CD4-positive, alpha-beta T cell treated with Interleukin-15 for 1 hour (primary cell): ENCODE data around the gene CYP19A1.
"Not testable (repeated sequence)": the region's sequence is repeated elsewhere in the genome, so short reads cannot be mapped to it uniquely, and the experiment has no call there.

Experiments
- DNase-seq: peaks from one replicate; pipeline ENCODE4 v3.0.0-alpha.2; 2020

The CYP19A1 gene

DNA sequence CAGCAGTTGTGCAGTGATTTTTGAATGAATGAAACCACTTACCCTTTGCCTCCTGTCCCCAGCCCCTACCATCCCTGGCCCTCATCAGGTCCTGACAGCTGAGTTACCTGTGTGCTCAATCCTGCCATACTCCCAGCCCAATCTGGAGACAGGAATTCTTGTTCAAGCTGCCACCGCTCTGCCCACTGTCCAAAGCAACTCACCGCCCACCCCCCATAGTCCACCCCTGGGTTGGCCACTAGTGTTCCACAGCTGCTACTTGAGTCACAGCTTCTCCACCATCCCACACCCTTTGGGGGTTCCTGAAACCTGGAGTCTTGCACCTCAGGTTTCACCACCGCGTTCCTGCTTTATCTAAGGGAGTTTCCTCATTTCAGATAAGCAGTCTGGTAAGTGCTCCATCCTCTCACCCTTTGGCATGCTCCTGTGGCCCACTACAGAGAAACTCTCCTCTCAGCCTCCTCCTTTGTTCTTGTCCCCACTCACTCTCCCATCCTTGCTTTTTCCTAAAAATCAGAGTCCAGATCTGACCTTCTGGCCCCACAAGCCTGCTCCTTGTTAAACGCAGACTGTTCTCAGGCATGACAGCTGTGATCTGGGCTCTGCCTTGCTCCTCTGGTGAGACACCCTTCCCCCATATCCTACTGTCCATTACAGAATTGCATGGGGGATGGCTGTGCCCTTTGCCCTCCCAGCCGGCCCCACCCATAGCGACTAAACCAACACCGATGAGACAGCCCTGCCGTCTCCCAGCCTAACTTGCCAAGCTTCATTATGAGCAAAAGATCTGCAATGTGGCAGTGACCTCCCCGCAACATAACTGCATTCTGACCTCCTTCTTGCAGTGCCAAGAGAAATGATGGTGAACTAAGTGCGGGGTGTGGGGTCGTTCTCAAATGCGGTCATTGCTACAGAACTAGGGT, 50.0 kb downstream of the CYP19A1 start:
- no peak for DNase-seq

DNA sequence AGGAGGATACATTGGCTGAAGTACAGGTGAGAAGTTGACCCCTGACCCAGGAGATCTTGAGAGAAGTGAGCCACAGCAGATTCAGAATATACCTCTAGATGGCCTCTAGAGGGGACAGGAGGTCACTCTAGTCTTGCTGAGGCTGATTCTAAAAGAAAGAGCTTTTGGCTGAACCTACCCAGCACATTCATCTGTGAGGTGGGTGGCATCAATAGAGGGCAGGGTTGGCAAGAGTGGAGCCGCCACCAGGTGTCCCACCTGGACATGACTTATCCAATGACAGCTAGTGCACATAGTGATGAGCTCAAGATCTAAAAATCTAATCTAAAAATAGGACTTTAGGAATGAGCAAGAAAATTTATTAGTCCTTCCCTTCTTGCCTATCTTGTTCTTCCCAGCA, 51.6 kb downstream of the CYP19A1 start:
- DNase-seq = no peak

DNA sequence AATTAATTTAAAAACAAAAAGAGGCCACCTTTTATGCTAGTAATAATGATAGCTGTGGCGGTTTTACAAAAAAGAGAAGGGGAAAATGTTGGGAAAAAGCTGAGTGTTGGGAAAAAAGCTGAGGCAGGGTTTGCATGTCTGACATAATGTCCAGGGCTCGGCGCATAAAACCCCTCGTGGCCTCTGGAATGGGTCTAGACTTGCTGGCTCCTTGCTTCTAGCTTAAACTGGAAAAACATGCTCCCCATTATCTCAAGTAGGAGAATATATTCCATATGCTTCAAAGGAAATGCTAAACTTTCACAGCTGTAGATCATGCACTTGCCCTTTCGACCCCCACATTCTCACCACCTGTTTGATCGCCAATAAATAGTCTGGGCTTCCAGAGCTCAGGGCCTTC, 53.0 kb downstream of the CYP19A1 start:
- no peak for DNase-seq

DNA sequence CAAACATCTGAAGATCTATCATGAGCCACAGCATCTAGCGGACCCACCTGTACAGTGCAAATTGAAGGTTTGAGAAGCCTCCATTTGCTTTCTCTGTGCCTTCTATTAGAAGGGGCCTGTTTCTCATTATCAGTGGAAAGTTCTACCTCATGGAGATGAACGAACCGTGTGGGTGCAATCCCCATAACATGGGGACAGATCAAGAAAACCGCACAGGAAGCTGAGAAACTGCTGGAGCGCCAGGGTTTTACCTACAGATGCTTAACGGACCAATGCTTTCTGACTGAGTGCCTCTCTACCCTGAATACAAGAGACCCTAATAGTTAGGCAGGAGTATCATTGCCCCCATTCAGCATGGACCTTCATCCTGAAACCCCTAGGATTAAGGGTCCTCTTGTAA, 53.5 kb downstream of the CYP19A1 start:
- no peak for DNase-seq

DNA sequence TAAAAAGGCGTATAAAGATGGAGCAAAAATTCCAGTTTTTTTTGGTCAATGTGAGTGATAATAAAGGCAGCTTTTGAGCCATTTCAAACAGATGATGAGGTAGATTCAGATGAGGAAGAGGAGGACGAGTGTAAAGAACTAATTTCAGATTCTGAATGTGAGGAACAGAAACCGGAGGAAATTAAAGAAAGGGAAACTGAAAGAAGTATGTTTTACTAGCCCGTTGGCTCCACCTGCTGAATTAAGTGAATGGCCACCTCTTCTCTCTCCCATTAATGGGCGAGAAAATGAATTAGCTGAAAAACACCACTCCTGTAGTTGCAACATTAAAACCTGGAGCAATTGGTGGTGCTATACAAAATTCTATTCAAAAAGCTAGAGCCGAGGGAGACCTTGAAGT, 55.4 kb downstream of the CYP19A1 start:
- DNase-seq = no peak

DNA sequence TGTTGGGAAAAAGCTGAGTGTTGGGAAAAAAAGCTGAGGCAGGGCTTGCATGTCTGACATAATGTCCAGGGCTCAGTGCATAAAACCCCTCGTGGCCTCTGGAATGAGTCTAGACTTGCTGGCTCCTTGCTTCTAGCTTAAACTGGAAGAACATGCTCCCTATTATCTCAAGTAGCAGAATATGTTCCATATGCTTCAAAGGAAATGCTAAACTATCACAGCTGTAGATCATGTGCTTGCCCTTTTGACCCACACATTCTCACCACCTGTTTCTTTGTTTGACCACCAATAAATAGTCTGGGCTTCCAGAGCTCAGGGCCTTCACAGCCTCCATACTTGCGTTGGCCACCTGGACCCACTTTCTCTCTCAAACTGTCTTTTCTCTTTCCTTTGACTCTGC, 56.2 kb downstream of the CYP19A1 start:
- not testable (repeated sequence) for DNase-seq

DNA sequence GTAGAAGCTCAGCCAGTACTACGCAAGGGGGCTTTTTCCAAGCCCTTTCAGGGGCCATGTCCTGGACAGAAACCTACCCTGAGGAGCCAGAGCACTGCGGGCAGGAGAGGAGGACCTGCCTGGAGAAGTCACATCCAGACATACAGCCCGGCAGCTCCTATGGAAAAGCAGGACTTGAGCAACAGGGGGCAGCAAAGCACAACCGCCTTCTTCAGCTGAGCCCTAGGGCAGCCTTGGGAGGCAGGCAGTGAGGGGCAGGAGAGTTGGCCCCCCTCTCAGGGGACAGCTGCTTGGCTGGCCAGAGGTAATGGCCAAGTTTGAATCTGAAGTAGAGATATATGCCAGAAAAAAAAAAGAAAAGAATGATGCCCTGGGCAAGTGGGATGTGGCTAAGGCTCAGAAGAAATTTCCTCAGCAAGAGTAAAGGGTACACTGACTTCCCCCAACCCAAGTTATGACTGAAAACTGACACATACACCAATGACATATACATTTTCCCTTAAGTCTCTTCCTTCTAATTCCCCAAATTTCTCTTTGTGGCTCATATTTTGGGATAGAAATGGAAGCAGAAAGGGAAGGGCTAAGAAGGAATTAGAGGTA, 56.9 kb downstream of the CYP19A1 start:
- peak; percentile 25 for DNase-seq

DNA sequence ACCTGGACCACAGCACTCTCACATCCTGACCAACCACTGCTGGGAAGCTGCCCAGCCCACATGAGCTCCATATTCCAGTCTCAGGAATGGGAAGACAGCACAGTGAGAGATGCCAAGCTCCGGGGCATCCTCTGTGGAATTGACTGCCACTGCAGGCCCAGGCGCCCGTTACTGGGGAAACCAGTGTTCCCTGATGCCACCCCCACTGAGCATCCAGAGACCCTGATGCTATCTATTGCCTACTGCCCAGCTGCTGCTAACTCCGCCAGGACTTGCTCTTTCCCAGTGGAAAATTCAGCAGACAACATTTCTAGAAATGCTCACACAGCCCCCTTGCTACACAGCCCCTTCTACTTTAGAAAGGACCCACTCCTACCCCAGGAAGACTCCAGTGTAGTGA, 57.6 kb downstream of the CYP19A1 start:
- DNase-seq = no peak

DNA sequence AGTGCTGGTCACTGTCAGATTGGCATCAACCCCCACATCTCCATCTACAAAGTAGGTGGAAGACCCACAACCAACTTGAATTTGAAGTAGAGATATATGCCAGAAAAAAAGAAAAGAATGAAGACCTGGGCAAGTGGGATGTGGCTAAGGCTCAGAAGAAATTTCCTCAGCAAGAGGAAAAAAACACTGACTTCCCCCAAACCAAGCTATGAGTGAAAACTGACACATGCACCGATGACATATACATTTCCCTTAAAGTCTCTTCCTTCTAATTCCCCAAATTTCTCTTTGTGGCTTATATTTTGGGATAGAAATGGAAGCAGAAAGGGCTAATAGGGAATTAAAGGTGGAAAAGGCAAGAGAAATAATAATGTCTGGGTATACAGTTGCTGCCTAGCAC, 59.0 kb downstream of the CYP19A1 start:
- DNase-seq = no peak

DNA sequence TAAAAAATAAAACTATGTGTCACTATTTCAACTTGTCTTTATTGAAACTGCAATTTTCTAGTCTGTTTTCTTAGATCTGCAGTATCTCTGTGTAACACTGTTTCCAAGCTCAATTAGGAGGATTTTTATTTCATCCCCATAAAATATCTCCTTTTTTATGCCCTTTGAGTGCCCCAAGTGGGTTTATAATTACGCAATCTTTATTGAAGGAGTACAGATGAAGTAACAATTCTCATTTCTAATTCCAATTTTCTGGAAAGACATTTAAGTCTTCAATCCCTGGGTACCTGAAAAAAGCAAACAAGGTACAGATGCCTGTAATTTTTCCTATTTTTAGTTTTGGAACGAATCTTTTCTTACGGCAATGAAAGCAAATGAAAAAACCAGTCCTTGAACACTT, 61.3 kb downstream of the CYP19A1 start:
- DNase-seq = no peak

DNA sequence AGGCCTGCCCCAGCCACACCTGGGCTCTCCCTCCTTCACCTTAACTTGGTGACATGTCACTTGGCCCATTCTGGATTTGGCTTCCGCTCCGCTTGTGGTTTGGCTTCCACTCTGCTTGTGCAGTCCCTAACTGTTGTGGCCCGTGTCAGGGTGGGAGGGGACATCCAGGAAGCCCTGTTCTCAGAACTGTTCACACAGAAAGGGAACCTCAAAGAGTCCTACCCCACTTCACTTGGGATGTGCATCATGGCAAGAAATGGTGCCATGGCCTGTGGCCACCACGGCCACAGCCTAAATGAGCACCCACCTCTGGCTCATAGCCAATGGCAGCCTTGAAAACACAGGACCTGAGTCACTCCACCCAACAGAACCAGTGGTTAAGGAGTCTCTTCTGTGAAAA, 63.4 kb downstream of the CYP19A1 start:
- DNase-seq = no peak

DNA sequence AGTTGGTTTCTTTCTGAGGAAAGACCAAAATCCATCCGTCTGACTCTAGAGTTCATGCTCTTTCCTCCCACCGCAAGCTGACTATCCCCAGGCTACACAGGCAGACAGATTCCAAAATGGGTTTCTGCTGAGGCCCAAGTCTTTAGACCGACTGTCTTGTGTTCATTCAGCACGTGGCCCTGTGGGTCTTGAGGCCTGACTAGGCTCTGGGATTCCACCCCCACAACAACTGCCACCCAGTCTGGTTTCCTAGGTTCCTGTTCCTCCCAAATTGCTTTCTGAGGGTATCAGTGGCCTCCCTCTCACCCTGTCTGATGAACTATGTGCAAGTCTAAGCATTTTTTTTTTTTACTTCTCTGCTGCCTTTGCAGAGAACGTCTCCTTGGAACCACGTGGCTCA, 67.7 kb downstream of the CYP19A1 start:
- no peak for DNase-seq

DNA sequence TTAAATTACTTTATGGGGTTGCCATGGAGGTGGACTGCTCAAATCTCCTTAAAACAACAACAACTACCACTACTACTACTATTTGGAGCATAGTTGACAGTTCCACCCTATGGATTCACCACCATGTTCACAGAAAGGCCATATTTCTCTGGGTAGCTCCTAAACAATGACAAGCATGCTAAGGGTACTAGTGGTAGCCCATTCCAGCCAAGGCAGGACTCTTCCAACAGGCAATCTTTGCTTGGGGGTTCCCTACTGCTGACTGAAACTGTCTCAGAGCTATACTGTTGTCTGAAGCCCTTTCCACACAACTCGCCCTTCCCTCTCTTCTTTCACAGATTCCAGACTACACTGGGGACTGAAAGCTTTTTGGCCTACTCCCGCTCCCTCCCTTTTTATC, 68.9 kb downstream of the CYP19A1 start:
- no peak for DNase-seq

DNA sequence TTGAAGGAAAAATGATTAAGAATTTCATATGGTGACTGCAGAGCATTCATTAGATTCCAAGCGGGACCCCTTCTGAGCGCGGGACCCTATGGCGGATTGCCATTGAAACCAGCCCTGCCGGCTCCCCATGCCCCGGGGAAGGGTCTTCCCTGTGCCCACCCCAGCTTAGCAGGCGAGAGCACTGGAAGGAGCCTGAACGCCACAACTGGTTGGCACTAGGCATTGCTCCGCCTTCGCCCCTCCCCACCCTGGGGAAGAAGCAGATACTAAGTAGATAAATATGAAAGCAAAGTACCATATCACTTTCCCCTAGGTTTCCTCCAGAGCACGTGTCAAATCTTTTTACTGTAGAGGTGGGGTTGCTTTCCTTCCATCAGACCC, 70.7 kb downstream of the CYP19A1 start:
- DNase-seq = no peak

DNA sequence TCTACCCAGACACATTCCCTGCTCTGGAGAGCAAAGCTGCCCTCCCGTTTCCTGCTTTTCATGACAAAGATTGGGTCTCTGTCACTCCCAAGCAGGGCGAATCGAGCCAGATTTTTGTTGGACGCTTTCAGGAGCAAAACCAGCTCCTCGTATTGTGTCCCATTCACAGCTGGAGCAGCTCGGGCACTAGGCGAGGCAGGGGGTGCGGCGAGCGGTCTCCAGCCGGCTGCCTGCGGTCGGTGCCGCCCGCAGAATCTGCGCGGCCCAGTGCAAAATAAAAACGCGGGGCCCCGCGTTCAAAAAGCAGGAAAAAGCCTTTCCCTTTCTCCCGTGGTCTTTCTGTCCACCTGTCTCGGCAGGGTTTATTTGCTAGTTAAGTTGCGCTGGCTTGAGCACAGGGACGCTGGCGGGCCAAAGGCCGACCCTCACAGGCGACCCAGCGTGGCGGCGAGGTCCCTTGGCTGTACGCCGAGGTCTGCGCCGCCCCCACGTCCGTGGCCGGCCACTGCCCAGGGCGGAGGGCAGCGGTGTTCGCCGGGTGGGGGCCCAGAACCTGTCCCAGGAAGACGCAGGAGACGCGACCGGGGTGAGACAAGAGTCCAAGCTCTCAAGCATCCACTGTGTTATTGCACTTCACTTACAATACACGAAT, 71.2 kb downstream of the CYP19A1 start:
- DNase-seq = no peak

DNA sequence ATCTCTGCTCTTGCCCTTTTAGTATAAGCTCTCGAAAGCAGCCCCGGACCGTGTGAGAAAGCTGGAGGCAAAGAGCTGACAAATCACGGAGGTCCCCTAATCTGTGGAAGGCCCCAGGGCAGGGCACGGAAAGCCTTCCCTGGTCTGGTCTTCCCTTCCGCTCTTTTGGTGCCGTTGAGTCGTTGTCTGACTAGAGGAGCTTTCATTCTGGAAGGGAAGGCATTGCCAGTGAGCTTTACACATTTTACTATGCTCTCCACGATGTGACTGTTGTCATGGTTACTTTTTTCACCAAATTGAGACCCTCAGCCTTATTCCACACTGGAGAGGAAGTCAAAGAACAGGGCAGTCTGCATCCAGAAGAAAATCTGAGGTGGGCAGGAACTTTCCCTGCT, 71.7 kb downstream of the CYP19A1 start:
- DNase-seq = no peak

DNA sequence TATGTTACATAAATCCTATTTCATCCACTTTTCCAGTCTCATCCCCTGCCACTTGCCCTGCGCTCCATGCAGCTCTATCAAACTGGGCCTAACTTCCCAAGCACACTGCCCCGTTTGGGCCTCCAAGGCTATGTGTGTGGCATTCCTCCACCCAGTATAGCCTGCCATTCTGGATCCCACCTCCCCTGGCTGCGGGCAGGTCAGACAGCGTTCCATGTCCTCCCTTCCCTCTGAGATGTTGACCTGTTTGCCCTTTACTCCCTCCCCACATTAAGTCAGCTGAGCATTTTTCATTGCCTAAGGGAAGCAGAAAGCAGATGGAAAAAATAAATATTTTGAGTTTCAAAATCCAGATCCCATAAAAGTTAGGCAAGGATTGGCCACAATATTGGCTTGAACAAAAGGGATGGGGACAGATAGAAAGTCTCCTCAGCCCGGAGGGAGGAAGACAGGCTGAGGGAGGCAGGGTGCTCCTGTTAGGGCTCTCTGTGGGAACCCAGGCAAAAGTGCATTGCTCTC, 73.3 kb downstream of the CYP19A1 start:
- no peak for DNase-seq

DNA sequence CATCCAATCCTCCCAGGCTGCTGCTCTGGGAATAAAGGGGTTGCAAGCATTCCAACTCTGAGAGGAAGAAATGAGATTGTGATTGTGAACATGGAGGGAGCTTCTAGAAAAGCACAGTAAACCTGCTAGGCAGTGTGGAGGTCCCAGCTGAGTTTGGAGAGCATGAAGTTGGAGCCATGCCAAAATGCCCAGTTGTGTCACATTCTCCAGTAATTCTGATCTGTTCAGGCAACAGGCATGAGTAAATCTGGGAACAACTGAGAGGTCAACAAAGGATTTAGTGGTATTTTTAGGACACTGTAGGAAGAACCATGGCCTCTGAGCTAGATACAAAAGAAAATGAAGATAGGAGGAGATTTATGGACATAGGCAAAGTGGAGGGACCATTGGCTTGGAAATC, 74.7 kb downstream of the CYP19A1 start:
- no peak for DNase-seq

DNA sequence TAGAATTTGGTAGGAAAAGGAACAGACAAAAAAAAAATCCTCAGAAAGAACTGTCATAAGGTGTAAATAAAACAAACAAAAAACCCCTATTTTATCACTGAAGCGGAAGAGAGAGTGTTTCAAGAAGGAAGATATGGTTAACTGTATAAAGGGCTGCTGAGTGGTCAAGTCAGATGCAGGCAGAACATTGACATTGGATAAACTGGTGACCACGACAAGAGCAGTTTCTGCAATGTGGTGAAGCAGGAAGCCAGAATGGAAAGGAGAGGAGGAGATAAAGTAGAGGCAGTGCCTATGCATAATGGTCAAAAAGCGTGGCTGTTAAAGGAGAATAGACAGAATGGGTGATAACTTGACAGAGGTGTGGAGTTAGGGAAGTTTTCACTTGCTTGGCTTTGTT, 75.3 kb downstream of the CYP19A1 start:
- no peak for DNase-seq

DNA sequence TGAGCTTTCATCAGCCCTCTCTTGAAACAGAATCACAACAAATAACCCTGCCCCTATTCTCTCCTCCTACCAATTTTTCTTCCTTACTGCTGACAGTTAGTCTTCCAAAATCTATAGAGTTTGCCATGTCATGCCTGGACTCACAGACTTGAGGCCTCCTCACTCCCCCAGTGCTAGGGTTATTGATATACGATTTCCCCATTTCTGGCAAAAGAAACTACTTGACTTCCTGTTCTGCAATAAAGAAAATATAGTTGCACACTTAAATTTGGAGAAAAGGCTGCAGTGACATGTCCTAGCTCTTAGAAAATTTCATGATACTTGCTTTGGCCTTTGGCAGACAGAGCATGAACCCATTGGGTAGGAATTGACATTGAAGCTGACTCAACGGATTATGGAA, 75.9 kb downstream of the CYP19A1 start:
- no peak for DNase-seq

DNA sequence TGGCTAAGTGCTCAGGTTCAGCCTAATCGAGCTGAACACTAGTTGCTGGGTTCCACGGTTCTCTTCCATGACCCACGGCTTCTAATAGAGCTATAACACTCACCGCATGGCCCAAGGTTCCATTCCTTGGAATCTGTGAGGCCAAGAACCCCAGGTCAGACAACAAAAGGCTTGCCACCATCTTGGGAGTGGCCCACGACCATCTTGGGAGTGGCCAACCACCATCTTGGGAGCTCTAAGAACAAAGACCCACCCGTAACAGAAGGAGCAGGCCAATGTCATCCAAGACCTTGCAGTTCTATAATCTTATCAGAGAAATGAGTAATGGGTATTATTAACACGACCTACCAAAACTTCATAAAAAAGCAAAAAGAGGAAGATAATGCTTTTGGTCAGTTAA, 77.3 kb downstream of the CYP19A1 start:
- not testable (repeated sequence) for DNase-seq

DNA sequence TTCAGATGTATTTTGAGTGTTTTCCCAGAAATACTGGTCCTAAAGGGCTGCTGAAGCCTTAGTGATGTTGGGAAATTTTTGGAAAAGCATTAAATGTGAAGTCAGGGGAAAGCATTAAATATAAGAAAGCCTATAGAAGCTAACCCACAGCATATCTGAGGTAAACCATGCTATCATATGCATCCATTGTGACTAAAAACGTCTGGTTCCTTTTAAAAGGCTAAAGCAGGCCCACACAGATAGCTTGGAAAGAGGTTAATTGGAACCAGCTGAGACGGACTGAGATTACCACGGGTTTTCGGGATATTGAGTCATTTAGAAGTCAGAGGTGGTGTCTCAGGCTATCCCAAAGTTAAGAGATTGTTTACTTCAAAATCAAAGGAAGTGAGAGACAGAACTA, 78.2 kb downstream of the CYP19A1 start:
- no peak for DNase-seq

DNA sequence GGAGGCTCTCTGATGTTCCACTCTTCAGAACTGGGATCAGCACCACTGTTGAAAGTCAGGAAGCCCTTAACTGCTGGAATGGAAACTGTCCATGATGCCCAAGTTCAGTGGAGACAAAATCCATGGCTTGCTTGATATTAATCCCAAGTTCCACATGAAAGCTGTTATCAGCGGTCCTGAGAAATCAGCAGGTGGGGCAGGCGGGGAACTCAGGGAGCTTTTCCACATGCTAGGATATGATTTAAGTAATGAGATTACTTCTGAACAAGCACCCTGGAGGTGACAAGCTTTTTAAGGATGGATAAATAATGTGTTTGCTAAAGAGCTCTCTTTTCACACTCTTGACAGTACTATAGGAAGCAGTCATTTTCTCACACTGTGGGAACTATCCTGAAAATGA, 82.9 kb downstream of the CYP19A1 start:
- no peak for DNase-seq

DNA sequence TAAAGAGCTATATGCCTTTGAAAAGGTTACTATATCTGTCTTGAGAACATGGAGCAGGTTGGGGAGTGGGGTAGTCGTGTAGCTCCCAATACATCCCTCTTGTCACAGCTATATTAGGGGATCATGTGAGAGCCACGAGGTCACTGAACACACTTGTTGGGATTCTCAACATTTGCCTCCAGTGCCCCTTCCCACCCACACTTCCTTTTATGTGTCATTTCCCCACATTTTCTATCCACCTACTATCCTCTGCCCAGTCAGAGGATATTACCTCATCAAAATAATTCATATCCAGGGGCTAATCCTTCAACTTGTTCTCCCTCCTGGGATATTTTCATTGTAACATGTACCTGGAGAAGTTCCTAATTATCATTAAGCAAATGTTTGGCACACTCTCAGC, 85.0 kb downstream of the CYP19A1 start:
- DNase-seq = no peak
